Mucosa of descending colon (tissue), 3 donors: ENCODE measurements around the gene NPFFR1. TPM values are rescaled to one million over a fixed set of nuclear protein-coding genes. Genes with fewer than 3 reads are reported as not detected.

Source experiments
- ATAC-seq: fragments of 200-7000 bp; cut with Tn5 transposase; one replicate; pipeline ENCODE4 v1.9.1; 2020; ENCODE audit warnings: mild to moderate bottlenecking, moderate library complexity
- DNase-seq, 3 donors: peaks; one replicate each; pipeline ENCODE4 v3.0.0-alpha.2; 2020
- H3K36me3 ChIP-seq: fragments of 200-600 bp; one replicate; pipeline ENCODE4 v1.8.0; 2021; ENCODE audit warnings: low read depth, mild to moderate bottlenecking
- H3K4me1 ChIP-seq: fragments of 200-600 bp; one replicate; pipeline ENCODE4 v1.8.0; 2021; ENCODE audit warnings: low read depth, mild to moderate bottlenecking
- H3K4me3 ChIP-seq: fragments of 200-600 bp; one replicate; pipeline ENCODE4 v1.8.0; 2021; ENCODE audit warnings: mild to moderate bottlenecking
- H3K9me3 ChIP-seq: fragments of 200-600 bp; one replicate; pipeline ENCODE4 v1.8.0; 2021; ENCODE audit warnings: mild to moderate bottlenecking
- CTCF ChIP-seq: fragments of 200-600 bp; IDR thresholded peaks from one replicate; pipeline ENCODE4 v1.8.0; 2022; ENCODE audit warnings: antibody characterized with exemption, mild to moderate bottlenecking
- intact Hi-C, 2 donors: fragments of 100-400 bp; cut with DNase I in 1 of 2; cut with micrococcal nuclease in 1 of 2; formaldehyde crosslinking; loops; one replicate each; pipeline versions ENCODE4 v1.11.0 to v1.11.1; 2022; cut with DNase I, micrococcal nuclease
- total RNA-seq, 3 donors: library from RNA; stranded (reverse); fragmentation: NEBNext Ultra II Directional in 2 of 3; extraction: Animal tissue kit (Norgen Biotek cat#: 25700) in 2 of 3; gene quantifications; one replicate each; pipeline versions ENCODE4 v1.2.1 to v1.2.4, GENCODE V29; 2021 to 2023
- donor health status: DM: no; HTN: no; CAD: no; lungs with moderate emphysema.
- donor health status: DM: no; HTN: no; CAD: no.
- donor health status: DM: no; HTN: yes; CAD: no.

Gene NPFFR1
- total RNA-seq, 3 donors from 2014 or later: 0.06 to 0.10 (median 0.06) TPM

- peak; percentile 52 for ATAC-seq
- intact Hi-C loops: no loop called here
- H3K9me3 ChIP-seq: no peaks in the 10 kb centered on the region
- DNase-seq: peak in 1 of 3 donors; percentile 34
- no peaks in the 10 kb centered on the region for H3K36me3 ChIP-seq
- no peaks in the 10 kb centered on the region for H3K4me1 ChIP-seq
- TF ChIP-seq CTCF: no peak
- H3K4me3 ChIP-seq: no peak overlapping the region
Observed at GRCh38 chr10:70323138-70323696, 39.4 kb upstream of the NPFFR1 start.

- no peak for DNase-seq
- intact Hi-C loops: no loop called here
- TF ChIP-seq CTCF: no peak
- no peaks in the 10 kb centered on the region for H3K36me3 ChIP-seq
- no peaks in the 10 kb centered on the region for H3K9me3 ChIP-seq
- H3K4me1 ChIP-seq: no peaks in the 10 kb centered on the region
- H3K4me3 ChIP-seq: no peak overlapping the region
- ATAC-seq: no peak
Observed at GRCh38 chr10:70321897-70322890, 38.4 kb upstream of the NPFFR1 start.

GRCh38 chr10:70321233-70321632 lies 37.4 kb upstream of the NPFFR1 start:
- Histone ChIP-seq H3K9me3 (no peaks in the 10 kb centered on the region), H3K36me3 (no peaks in the 10 kb centered on the region), H3K4me1 (no peaks in the 10 kb centered on the region), H3K4me3 (no peak overlapping the region)
- intact Hi-C loops: no loop called here
- ATAC-seq (no peak), DNase-seq (no peak)
- TF ChIP-seq CTCF: no peak

- intact Hi-C loops: no loop called here
- DNase-seq (no peak), ATAC-seq (no peak)
- Histone ChIP-seq H3K9me3 (no peaks in the 10 kb centered on the region), H3K36me3 (no peaks in the 10 kb centered on the region), H3K4me1 (no peaks in the 10 kb centered on the region), H3K4me3 (no peak overlapping the region)
- no peak for TF ChIP-seq CTCF
Observed at GRCh38 chr10:70320751-70321150, 36.9 kb upstream of the NPFFR1 start.

GRCh38 chr10:70319824-70320223 lies 36.0 kb upstream of the NPFFR1 start:
- TF ChIP-seq CTCF: no peak
- no peak for DNase-seq
- H3K4me3 ChIP-seq: no peak overlapping the region
- H3K4me1 ChIP-seq: no peaks in the 10 kb centered on the region
- no peak for ATAC-seq
- no peaks in the 10 kb centered on the region for H3K36me3 ChIP-seq
- no peaks in the 10 kb centered on the region for H3K9me3 ChIP-seq
- intact Hi-C loops: no loop called here
